A673 (cell line): ENCODE data around the gene TTC28. TPM values are rescaled to one million over a fixed set of nuclear protein-coding genes. Genes with fewer than 3 reads are reported as not detected.

Experiments used
- BruUV-seq: library from RNA; stranded (reverse); fragments of 400-500 nt; replicated peaks from 2 replicates; lab custom pipeline; 2021; lab: Mats Ljungman, UMichigan
- CTCF ChIA-PET: fragments of 300-600 bp; sonication (Branson Sonifier 250); formaldehyde crosslinking; loops from one replicate; lab custom pipeline; 2022; ENCODE audit warnings: antibody characterized with exemption; lab: Charles Lee
- POLR2A ChIA-PET: fragments of 300-600 bp; sonication (Branson Sonifier 250); formaldehyde crosslinking; loops from one replicate; lab custom pipeline; 2022; ENCODE audit warnings: antibody characterized with exemption; ENCODE audit not compliant: low non-redundant PET; lab: Charles Lee
- DNase-seq: peaks from one replicate; pipeline ENCODE4 v3.0.0-alpha.2; 2015; ENCODE audit warnings: low spot score
- H3K27ac ChIP-seq: fragments of 200-600 bp; sonication (generic); 2 replicates; pipeline ENCODE4 v1.5.1; 2016; ENCODE audit warnings: mixed run types, low read depth, mild to moderate bottlenecking, mixed read lengths, antibody characterized with exemption, low read length; ENCODE audit not compliant: poor library complexity, severe bottlenecking
- H3K27me3 ChIP-seq: fragments of 200-600 bp; sonication (generic); replicated peaks from 2 replicates; pipeline ENCODE4 v1.6.1; 2017; ENCODE audit warnings: mixed run types, low read depth, mild to moderate bottlenecking, mixed read lengths, antibody characterized with exemption, low read length; ENCODE audit not compliant: insufficient read depth, poor library complexity
- H3K36me3 ChIP-seq: fragments of 200-600 bp; sonication (generic); 2 replicates; pipeline ENCODE4 v1.6.1; 2016; ENCODE audit warnings: mixed run types, mild to moderate bottlenecking, mixed read lengths, antibody characterized with exemption, low read length; ENCODE audit not compliant: insufficient read depth, poor library complexity, severe bottlenecking
- H3K4me1 ChIP-seq: fragments of 200-600 bp; sonication (generic); 2 replicates; pipeline ENCODE4 v1.6.1; 2017; ENCODE audit warnings: mixed run types, mild to moderate bottlenecking, mixed read lengths, antibody characterized with exemption, low read length; ENCODE audit not compliant: insufficient read depth, poor library complexity, severe bottlenecking
- H3K4me3 ChIP-seq: fragments of 200-600 bp; sonication (generic); 2 replicates; pipeline ENCODE4 v1.5.1; 2016; ENCODE audit warnings: low read depth, mixed run types, mild to moderate bottlenecking, mixed read lengths, low read length; ENCODE audit not compliant: poor library complexity, severe bottlenecking
- H3K9me3 ChIP-seq: fragments of 200-600 bp; sonication (generic); 2 replicates; pipeline ENCODE4 v1.6.1; 2016; ENCODE audit warnings: mixed run types, low read depth, mild to moderate bottlenecking, mixed read lengths, antibody characterized with exemption, low read length; ENCODE audit not compliant: poor library complexity, severe bottlenecking
- CTCF ChIP-seq: fragments of 300-800, 200-600 bp; sonication (generic); conservative IDR thresholded peaks from 2 replicates; pipeline ENCODE4 v1.5.1; 2017; ENCODE audit warnings: low read depth, mild to moderate bottlenecking, antibody characterized with exemption, low read length, moderate library complexity, mixed read lengths
- EZH2 ChIP-seq: fragments of 200-600 bp; sonication (generic); IDR thresholded peaks from 2 replicates; pipeline ENCODE4 v1.6.1; 2017; ENCODE audit warnings: borderline replicate concordance, low read depth, mild to moderate bottlenecking, mixed read lengths, antibody characterized with exemption, low read length; ENCODE audit not compliant: poor library complexity, severe bottlenecking
- intact Hi-C: fragments of 100-400 bp; cut with micrococcal nuclease; formaldehyde crosslinking; loops from one replicate; pipeline ENCODE4 v1.10.0; 2022; ENCODE audit not compliant: unreplicated experiment
- total RNA-seq: library from RNA; stranded (reverse); gene quantifications from 2 replicates; pipeline ENCODE4 v1.2.3, GENCODE V29; 2021

Gene TTC28
- total RNA-seq, 1 experiment from 2014 or later = 48.7 TPM

- Histone ChIP-seq H3K4me1 (peaks cover 26% of the 10 kb centered on the region), H3K27ac (no peak overlapping the region), H3K4me3 (no peak overlapping the region), H3K9me3 (no peaks in the 10 kb centered on the region), H3K27me3 (no peaks in the 10 kb centered on the region), H3K36me3 (no peaks in the 10 kb centered on the region)
- POLR2A ChIA-PET = no interaction called here
- CTCF ChIA-PET = no interaction called here
- intact Hi-C loops = no loop called here
- no peak for DNase-seq
- TF ChIP-seq EZH2 (no peak), CTCF (no peak)
- BruUV-seq = no TSS peak
These were observed 244.4 kb downstream of the TTC28 start for GRCh38 chr22:28435140-28435768.

DNA sequence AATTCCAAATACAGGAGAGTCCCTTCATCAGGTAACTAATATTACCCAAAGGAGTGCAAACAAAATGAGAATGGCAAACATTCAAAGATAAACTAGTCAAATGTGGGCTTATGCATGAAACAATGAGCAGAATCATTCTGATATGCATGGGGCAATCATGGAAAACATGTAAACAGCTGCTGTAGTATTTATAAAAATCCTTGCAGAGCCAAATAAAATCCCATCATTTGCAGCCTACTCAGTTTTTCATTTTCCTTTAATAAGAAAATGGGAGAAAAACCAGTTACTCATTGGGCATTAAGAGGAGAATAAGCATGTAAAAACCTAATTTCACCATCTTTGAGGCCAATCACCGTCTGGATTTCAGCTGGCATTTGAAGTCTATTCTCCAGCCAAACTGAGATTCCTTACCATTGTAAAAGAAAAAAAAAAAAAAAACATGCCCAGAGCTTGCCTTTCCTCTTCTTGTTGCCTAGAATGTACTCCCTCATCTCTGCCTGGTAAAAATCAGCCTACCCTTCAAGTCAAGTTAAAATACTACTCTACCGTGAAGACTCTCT is 249.1 kb downstream of the TTC28 start:
- DNase-seq = no peak
- TF ChIP-seq CTCF (no peak), EZH2 (no peak)
- ChIA-PET POLR2A (no interaction called here), CTCF (no interaction called here)
- H3K27me3 ChIP-seq = no peaks in the 10 kb centered on the region
- intact Hi-C loops = no loop called here
- no peak overlapping the region for H3K4me3 ChIP-seq
- H3K36me3 ChIP-seq = no peaks in the 10 kb centered on the region
- BruUV-seq = no TSS peak
- no peak overlapping the region for H3K27ac ChIP-seq
- peaks cover 2% of the 10 kb centered on the region for H3K4me1 ChIP-seq
- H3K9me3 ChIP-seq = no peaks in the 10 kb centered on the region

GRCh38 chr22:28429711-28430110 is 249.9 kb downstream of the TTC28 start:
- Histone ChIP-seq H3K27me3 (no peaks in the 10 kb centered on the region), H3K9me3 (no peaks in the 10 kb centered on the region), H3K4me1 (no peaks in the 10 kb centered on the region), H3K36me3 (no peaks in the 10 kb centered on the region), H3K27ac (no peak overlapping the region), H3K4me3 (no peak overlapping the region)
- intact Hi-C loops = no loop called here
- no peak for DNase-seq
- ChIA-PET POLR2A (no interaction called here), CTCF (no interaction called here)
- no peak for TF ChIP-seq EZH2
- no peak for TF ChIP-seq CTCF
- no TSS peak for BruUV-seq
